ENCODE data around the gene ATP2C1. TPM values are rescaled to one million over a fixed set of nuclear protein-coding genes. Genes with fewer than 3 reads are reported as not detected.

Gene ATP2C1
- total and polyA plus RNA-seq, 2 donors (not counting 1 experiment from before 2014, with no cell fraction given): 111 to 196 TPM

DNA sequence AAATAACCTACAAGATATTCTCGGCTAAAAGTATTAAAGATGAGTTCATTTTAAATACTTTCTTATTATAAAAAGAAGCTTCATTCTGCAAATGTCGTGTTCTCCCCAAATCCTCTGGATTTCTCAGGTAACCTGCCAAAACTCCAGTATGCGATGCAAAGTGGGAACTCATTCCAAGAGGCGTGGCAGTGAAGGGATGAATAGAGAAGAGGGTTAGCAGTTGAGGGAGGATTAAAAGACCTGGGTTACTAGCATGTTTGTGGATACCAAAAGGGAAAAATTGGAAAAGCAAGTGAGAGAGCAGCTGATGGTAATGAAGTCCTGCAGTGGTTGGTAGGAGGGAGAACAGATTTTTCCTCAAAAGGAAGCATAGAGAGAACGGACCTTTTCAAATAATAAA, 61.6 kb downstream of the ATP2C1 start:
- Histone ChIP-seq H2AFZ (ENCODE audit: low read length) (no peak overlapping the region), H3K9me3 (ENCODE audit: control insufficient read depth, insufficient read depth, low read depth, low read length) (no peaks in the 10 kb centered on the region)
- no peak for DNase-seq (ENCODE audit: low read depth in 2 of 2)

DNA sequence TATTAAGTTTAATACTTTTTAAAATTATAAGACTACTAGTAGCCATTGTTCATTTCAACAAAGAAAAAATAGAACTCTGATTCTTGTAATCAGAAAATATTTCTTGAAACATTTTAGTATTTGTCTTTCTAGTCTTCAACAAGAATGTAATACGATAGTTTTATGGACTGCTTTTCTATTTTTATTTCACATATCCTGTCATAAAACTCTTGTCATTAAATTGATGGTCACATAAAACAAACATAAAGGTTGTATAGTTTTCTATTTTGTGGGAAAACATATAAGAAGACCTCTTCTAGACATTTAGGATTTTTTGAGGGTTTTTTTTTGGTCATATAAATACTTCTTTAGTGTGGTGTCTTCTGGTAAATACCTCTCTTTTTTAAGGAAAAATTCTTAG, 62.4 kb downstream of the ATP2C1 start:
- no peak for DNase-seq (ENCODE audit: low read depth in 2 of 2)
- no peaks in the 10 kb centered on the region for H3K36me3 ChIP-seq (ENCODE audit: control insufficient read depth, insufficient read depth, low read length)

More for the DNA sequence above, 61.6 kb downstream of the ATP2C1 start:
- H3K27me3 ChIP-seq (ENCODE audit: control insufficient read depth, insufficient read depth, low read length): no peaks in the 10 kb centered on the region
- H3K36me3 ChIP-seq (ENCODE audit: control insufficient read depth, insufficient read depth, low read length): no peaks in the 10 kb centered on the region
- H3K4me1 ChIP-seq (ENCODE audit: control insufficient read depth, extremely low read depth, insufficient read depth, low read length): peaks cover 1% of the 10 kb centered on the region
- H3K79me2 ChIP-seq (ENCODE audit: control insufficient read depth, insufficient read depth, low read length): no peaks in the 10 kb centered on the region
- no peak overlapping the region for H3K4me2 ChIP-seq (ENCODE audit: extremely low read depth, insufficient read depth, low read length)
- no peak overlapping the region for H3K9ac ChIP-seq (ENCODE audit: insufficient read depth, low read length)
- H4K20me1 ChIP-seq (ENCODE audit: control insufficient read depth, extremely low read depth, insufficient read depth, low read length): no peaks in the 10 kb centered on the region
- H3K27ac ChIP-seq (ENCODE audit: insufficient read depth, low read length): no peak overlapping the region
- TF ChIP-seq EZH2 (IDR thresholded peaks at IDR 0.05; ENCODE audit: low read length, missing control alignments): no peak
- TF ChIP-seq, protein P1, sequence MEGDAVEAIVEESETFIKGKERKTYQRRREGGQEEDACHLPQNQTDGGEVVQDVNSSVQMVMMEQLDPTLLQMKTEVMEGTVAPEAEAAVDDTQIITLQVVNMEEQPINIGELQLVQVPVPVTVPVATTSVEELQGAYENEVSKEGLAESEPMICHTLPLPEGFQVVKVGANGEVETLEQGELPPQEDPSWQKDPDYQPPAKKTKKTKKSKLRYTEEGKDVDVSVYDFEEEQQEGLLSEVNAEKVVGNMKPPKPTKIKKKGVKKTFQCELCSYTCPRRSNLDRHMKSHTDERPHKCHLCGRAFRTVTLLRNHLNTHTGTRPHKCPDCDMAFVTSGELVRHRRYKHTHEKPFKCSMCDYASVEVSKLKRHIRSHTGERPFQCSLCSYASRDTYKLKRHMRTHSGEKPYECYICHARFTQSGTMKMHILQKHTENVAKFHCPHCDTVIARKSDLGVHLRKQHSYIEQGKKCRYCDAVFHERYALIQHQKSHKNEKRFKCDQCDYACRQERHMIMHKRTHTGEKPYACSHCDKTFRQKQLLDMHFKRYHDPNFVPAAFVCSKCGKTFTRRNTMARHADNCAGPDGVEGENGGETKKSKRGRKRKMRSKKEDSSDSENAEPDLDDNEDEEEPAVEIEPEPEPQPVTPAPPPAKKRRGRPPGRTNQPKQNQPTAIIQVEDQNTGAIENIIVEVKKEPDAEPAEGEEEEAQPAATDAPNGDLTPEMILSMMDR (conservative IDR thresholded peaks at IDR 0.05 in 1 of 2, IDR thresholded peaks at IDR 0.05 in 1 of 2; ENCODE audit: low read depth in 1 of 2, low read length in 2 of 2): no peak
- no peak overlapping the region for H3K4me3 ChIP-seq (replicated peaks in 1 of 4; ENCODE audit: control extremely low read depth in 1 of 4, insufficient read depth in 1 of 4, low read depth in 3 of 4, low read length in 4 of 4)

DNA sequence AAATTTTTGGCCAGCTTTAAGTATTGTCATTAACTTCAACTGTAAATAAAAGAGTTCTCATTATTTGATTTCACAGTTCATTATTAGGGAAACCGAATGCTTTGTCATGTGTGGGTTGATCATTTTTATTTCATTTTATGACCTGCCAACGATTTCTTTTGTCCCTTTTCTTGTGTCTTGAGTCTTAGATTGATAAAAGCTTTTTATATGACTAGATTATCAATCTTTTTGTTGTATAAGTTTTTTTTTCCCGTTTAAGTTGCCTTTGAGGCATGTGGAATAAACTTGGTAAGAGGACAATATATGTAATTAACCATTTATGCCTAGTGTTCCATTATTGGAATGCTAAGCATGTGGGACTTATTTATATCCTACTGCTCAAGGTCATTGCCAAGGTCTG, 62.8 kb downstream of the ATP2C1 start:
- Histone ChIP-seq H3K4me2 (ENCODE audit: extremely low read depth, insufficient read depth, low read length) (no peak overlapping the region), H2AFZ (ENCODE audit: low read length) (no peak overlapping the region), H3K9ac (ENCODE audit: insufficient read depth, low read length) (no peak overlapping the region), H3K4me3 (replicated peaks in 1 of 4; ENCODE audit: control extremely low read depth in 1 of 4, insufficient read depth in 1 of 4, low read depth in 3 of 4, low read length in 4 of 4) (no peak overlapping the region), H3K27me3 (ENCODE audit: control insufficient read depth, insufficient read depth, low read length) (no peaks in the 10 kb centered on the region), H3K36me3 (ENCODE audit: control insufficient read depth, insufficient read depth, low read length) (no peaks in the 10 kb centered on the region), H3K4me1 (ENCODE audit: control insufficient read depth, extremely low read depth, insufficient read depth, low read length) (no peaks in the 10 kb centered on the region), H3K9me3 (ENCODE audit: control insufficient read depth, insufficient read depth, low read depth, low read length) (no peaks in the 10 kb centered on the region), H3K27ac (ENCODE audit: insufficient read depth, low read length) (no peak overlapping the region), H4K20me1 (ENCODE audit: control insufficient read depth, extremely low read depth, insufficient read depth, low read length) (no peaks in the 10 kb centered on the region), H3K79me2 (ENCODE audit: control insufficient read depth, insufficient read depth, low read length) (no peaks in the 10 kb centered on the region)
- TF ChIP-seq, protein P1 (conservative IDR thresholded peaks at IDR 0.05 in 1 of 2, IDR thresholded peaks at IDR 0.05 in 1 of 2; ENCODE audit: low read depth in 1 of 2, low read length in 2 of 2): no peak
- no peak for TF ChIP-seq EZH2 (IDR thresholded peaks at IDR 0.05; ENCODE audit: low read length, missing control alignments)
- DNase-seq (ENCODE audit: low read depth in 2 of 2): no peak

More for the DNA sequence above, 62.4 kb downstream of the ATP2C1 start:
- no peak overlapping the region for H3K9ac ChIP-seq (ENCODE audit: insufficient read depth, low read length)
- no peak overlapping the region for H3K4me3 ChIP-seq (replicated peaks in 1 of 4; ENCODE audit: control extremely low read depth in 1 of 4, insufficient read depth in 1 of 4, low read depth in 3 of 4, low read length in 4 of 4)
- no peak overlapping the region for H3K27ac ChIP-seq (ENCODE audit: insufficient read depth, low read length)
- no peaks in the 10 kb centered on the region for H3K9me3 ChIP-seq (ENCODE audit: control insufficient read depth, insufficient read depth, low read depth, low read length)
- H3K4me2 ChIP-seq (ENCODE audit: extremely low read depth, insufficient read depth, low read length): no peak overlapping the region
- H4K20me1 ChIP-seq (ENCODE audit: control insufficient read depth, extremely low read depth, insufficient read depth, low read length): no peaks in the 10 kb centered on the region
- H3K27me3 ChIP-seq (ENCODE audit: control insufficient read depth, insufficient read depth, low read length): no peaks in the 10 kb centered on the region
- no peaks in the 10 kb centered on the region for H3K4me1 ChIP-seq (ENCODE audit: control insufficient read depth, extremely low read depth, insufficient read depth, low read length)
- H3K79me2 ChIP-seq (ENCODE audit: control insufficient read depth, insufficient read depth, low read length): no peaks in the 10 kb centered on the region
- TF ChIP-seq, protein P1 (conservative IDR thresholded peaks at IDR 0.05 in 1 of 2, IDR thresholded peaks at IDR 0.05 in 1 of 2; ENCODE audit: low read depth in 1 of 2, low read length in 2 of 2): no peak
- no peak for TF ChIP-seq EZH2 (IDR thresholded peaks at IDR 0.05; ENCODE audit: low read length, missing control alignments)
- no peak overlapping the region for H2AFZ ChIP-seq (ENCODE audit: low read length)
